KMS-11 (cell line): Measurements from ENCODE around the gene ZNF710.

Experiments
- H2AFZ ChIP-seq: fragments of 200-600 bp; sonication (generic); 2 replicates; pipeline ENCODE4 v1.6.1; 2016; ENCODE audit warnings: antibody characterized with exemption, mixed run types, low read depth
- H3K27ac ChIP-seq: fragments of 200-600 bp; sonication (generic); 2 replicates; pipeline ENCODE4 v1.6.1; 2016; ENCODE audit warnings: mild to moderate bottlenecking, mixed run types
- H3K27me3 ChIP-seq: fragments of 200-600 bp; sonication (generic); 2 replicates; pipeline ENCODE4 v1.6.1; 2017; ENCODE audit warnings: mild to moderate bottlenecking, low read depth, mixed run types, moderate library complexity; ENCODE audit not compliant: insufficient read depth
- H3K36me3 ChIP-seq: fragments of 200-600 bp; sonication (generic); 2 replicates; pipeline ENCODE4 v1.6.1; 2017; ENCODE audit warnings: mild to moderate bottlenecking, mixed run types; ENCODE audit not compliant: insufficient read depth
- H3K4me1 ChIP-seq: fragments of 200-600 bp; sonication (generic); 2 replicates; pipeline ENCODE4 v1.6.1; 2016; ENCODE audit warnings: mild to moderate bottlenecking, low read depth, mixed run types; ENCODE audit not compliant: poor library complexity, severe bottlenecking
- H3K4me2 ChIP-seq: fragments of 200-600 bp; sonication (generic); 2 replicates; pipeline ENCODE4 v1.7.0; 2016; ENCODE audit warnings: mild to moderate bottlenecking, mixed run types
- H3K4me3 ChIP-seq: fragments of 200-600 bp; sonication (generic); IDR thresholded peaks from 2 replicates; pipeline ENCODE4 v1.6.1; 2017; ENCODE audit warnings: low read depth, low read length, mixed read lengths; ENCODE audit not compliant: insufficient read depth
- H3K79me2 ChIP-seq: fragments of 200-600 bp; sonication (generic); 2 replicates; pipeline ENCODE4 v1.6.1; 2016; ENCODE audit warnings: low read depth, mixed run types; ENCODE audit not compliant: insufficient read depth
- H3K9ac ChIP-seq: fragments of 200-600 bp; sonication (generic); 2 replicates; pipeline ENCODE4 v1.6.1; 2016; ENCODE audit warnings: mild to moderate bottlenecking, mixed run types
- H4K20me1 ChIP-seq: fragments of 200-600 bp; sonication (generic); 2 replicates; pipeline ENCODE4 v1.6.1; 2016; ENCODE audit warnings: mild to moderate bottlenecking, mixed run types; ENCODE audit not compliant: insufficient read depth
- CTCF ChIP-seq: fragments of 200-600 bp; sonication (generic); conservative IDR thresholded peaks from 2 replicates; pipeline ENCODE4 v1.6.1; 2017; ENCODE audit warnings: low read depth, mild to moderate bottlenecking, antibody characterized with exemption, low read length, moderate library complexity, mixed read lengths

The ZNF710 gene

GRCh38 chr15:90037511-90037860 is 36.4 kb downstream of the ZNF710 start:
- no peak overlapping the region for H2AFZ ChIP-seq
- H3K27ac ChIP-seq = peak overlapping the region; percentile 50; the same call in 1 of the 2 replicates
- TF ChIP-seq CTCF = no peak
- peaks cover 59% of the 10 kb centered on the region for H3K4me1 ChIP-seq
- peak overlapping the region; percentile 47; the same call in 1 of the 2 replicates for H3K4me2 ChIP-seq
- H3K4me3 ChIP-seq = no peak overlapping the region
- no peaks in the 10 kb centered on the region for H3K27me3 ChIP-seq
- H3K9ac ChIP-seq = no peak overlapping the region
- no peaks in the 10 kb centered on the region for H3K36me3 ChIP-seq
- H3K79me2 ChIP-seq = peaks cover 40% of the 10 kb centered on the region
- no peaks in the 10 kb centered on the region for H4K20me1 ChIP-seq

DNA sequence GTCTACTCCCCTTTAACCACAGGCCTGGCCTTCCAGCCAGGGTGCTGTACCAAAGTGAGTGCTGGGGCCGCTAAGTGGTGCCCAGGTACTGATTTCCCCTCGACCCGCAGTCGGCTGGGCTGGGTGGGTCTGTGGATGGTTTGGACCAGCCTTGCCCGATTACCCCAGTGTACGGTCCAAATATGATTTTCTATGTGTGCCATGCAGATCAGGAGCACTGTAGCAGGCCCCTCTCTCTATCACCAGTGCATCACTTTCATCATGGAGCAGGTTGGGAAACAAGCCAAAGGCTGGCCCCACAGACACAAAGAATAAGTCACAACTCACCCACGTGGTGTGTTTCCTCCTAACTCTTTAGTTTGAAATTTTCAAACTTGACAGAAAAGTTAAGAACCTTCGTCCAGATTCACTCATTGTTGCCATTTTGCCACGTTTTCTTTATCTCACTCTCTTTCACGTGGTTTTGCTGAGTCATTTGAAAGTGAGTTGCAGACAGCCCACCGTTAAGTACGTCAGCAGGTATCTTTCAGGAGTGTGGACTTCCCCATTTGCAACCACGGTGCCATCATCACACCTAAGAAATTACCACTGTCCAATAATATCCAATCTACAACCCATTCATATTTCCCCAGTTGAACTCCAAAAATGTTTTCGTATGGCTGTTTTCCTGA is 37.0 kb downstream of the ZNF710 start:
- TF ChIP-seq CTCF = no peak
- H3K79me2 ChIP-seq = peaks cover 34% of the 10 kb centered on the region
- H3K36me3 ChIP-seq = no peaks in the 10 kb centered on the region
- H3K9ac ChIP-seq = peak overlapping the region; percentile 38; the same call in 1 of the 2 replicates
- H4K20me1 ChIP-seq = no peaks in the 10 kb centered on the region
- peaks cover 53% of the 10 kb centered on the region for H3K4me1 ChIP-seq
- H3K4me2 ChIP-seq = peak overlapping the region; percentile 47
- H2AFZ ChIP-seq = no peak overlapping the region
- peak overlapping the region; percentile 50; the same call in 1 of the 2 replicates for H3K27ac ChIP-seq
- no peaks in the 10 kb centered on the region for H3K27me3 ChIP-seq
- H3K4me3 ChIP-seq = no peak overlapping the region

DNA sequence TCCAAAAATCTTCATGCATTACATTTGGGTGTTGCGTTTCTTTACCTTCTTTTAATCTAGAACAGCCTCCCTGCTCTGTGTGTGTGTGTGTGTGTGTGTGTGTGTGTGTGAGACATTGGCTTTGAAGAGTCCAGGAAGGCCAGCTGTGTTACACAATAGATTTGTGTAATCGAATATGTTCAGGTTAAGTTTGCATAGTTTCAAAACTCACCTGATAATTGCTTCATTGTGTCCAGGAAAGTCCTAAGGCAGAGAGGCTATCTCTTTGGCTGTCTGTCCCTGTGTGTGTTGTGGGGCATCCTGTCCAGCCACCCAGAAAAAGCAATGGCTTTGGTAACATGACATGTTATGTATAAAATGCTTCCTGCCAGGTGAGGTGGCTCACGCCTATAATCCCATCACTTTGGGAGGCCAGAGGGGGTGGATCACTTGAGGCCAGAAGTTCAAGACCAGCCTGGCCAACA is 37.5 kb downstream of the ZNF710 start:
- no peak for TF ChIP-seq CTCF
- H3K4me2 ChIP-seq = peak overlapping the region; percentile 47
- H2AFZ ChIP-seq = no peak overlapping the region
- H3K4me1 ChIP-seq = peaks cover 47% of the 10 kb centered on the region
- H3K4me3 ChIP-seq = no peak overlapping the region
- H4K20me1 ChIP-seq = no peaks in the 10 kb centered on the region
- no peak overlapping the region; the same call in 1 of the 2 replicates for H3K9ac ChIP-seq
- peak overlapping the region; percentile 50; the same call in 1 of the 2 replicates for H3K27ac ChIP-seq
- H3K79me2 ChIP-seq = peaks cover 29% of the 10 kb centered on the region
- H3K27me3 ChIP-seq = no peaks in the 10 kb centered on the region
- no peaks in the 10 kb centered on the region for H3K36me3 ChIP-seq

GRCh38 chr15:90039996-90040395 is 38.9 kb downstream of the ZNF710 start:
- H3K4me3 ChIP-seq = no peak overlapping the region
- no peak overlapping the region for H2AFZ ChIP-seq
- no peaks in the 10 kb centered on the region for H4K20me1 ChIP-seq
- peaks cover 17% of the 10 kb centered on the region; the same call in 1 of the 2 replicates for H3K79me2 ChIP-seq
- H3K27ac ChIP-seq = no peak overlapping the region
- no peaks in the 10 kb centered on the region for H3K36me3 ChIP-seq
- H3K9ac ChIP-seq = no peak overlapping the region
- H3K27me3 ChIP-seq = no peaks in the 10 kb centered on the region
- H3K4me1 ChIP-seq = peaks cover 36% of the 10 kb centered on the region
- no peak for TF ChIP-seq CTCF
- no peak overlapping the region for H3K4me2 ChIP-seq
